DOHH2 (cell line): ENCODE results near the gene TRIM24.

ENCODE experiments used
- EZH2phosphoT487 ChIP-seq: fragments of 200-600 bp; sonication (generic); IDR thresholded peaks from 2 replicates; pipeline ENCODE4 v1.6.1; 2017; ENCODE audit warnings: borderline replicate concordance, mild to moderate bottlenecking, antibody characterized with exemption, low read length, moderate library complexity, mixed read lengths
- TF ChIP-seq, protein P1 (sequence below): fragments of 200-600 bp; sonication (generic); IDR thresholded peaks from one replicate; pipeline ENCODE4 v1.5.1; 2014; ENCODE audit warnings: antibody characterized with exemption, mild to moderate bottlenecking, low read depth, low read length; ENCODE audit not compliant: poor library complexity, severe bottlenecking

DNA sequence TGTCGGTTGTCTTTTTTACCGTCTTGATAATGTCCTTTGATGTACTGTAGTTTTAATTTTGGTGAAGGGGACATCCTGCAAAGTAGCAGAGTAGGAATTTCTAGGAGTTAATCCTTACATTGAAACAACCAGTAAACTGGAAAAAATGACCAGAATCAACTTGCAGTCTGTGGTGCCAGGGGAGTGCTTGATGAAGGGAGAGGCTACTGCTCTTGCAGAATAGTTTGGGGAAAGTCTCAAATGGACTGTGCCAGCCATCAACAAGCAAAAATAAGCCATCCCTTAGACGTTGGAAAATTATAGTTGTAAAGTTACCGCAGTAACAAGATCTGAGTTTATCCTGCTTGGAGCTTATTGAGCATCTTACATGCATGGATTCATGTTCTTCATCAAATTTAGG is 32.4 kb downstream of the TRIM24 start:
- TF ChIP-seq, protein P1, sequence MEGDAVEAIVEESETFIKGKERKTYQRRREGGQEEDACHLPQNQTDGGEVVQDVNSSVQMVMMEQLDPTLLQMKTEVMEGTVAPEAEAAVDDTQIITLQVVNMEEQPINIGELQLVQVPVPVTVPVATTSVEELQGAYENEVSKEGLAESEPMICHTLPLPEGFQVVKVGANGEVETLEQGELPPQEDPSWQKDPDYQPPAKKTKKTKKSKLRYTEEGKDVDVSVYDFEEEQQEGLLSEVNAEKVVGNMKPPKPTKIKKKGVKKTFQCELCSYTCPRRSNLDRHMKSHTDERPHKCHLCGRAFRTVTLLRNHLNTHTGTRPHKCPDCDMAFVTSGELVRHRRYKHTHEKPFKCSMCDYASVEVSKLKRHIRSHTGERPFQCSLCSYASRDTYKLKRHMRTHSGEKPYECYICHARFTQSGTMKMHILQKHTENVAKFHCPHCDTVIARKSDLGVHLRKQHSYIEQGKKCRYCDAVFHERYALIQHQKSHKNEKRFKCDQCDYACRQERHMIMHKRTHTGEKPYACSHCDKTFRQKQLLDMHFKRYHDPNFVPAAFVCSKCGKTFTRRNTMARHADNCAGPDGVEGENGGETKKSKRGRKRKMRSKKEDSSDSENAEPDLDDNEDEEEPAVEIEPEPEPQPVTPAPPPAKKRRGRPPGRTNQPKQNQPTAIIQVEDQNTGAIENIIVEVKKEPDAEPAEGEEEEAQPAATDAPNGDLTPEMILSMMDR: no peak
- no peak for TF ChIP-seq EZH2phosphoT487
